ENCODE measurements around the gene TRIOBP. TPM values are rescaled to one million over a fixed set of nuclear protein-coding genes. Genes with fewer than 3 reads are reported as not detected.

The TRIOBP gene
- total and polyA plus RNA-seq, 2 of the 13 experiments (the other 11 are each of a cell fraction or from before 2014, with no cell fraction given): 6.1 to 15.4 TPM

DNA sequence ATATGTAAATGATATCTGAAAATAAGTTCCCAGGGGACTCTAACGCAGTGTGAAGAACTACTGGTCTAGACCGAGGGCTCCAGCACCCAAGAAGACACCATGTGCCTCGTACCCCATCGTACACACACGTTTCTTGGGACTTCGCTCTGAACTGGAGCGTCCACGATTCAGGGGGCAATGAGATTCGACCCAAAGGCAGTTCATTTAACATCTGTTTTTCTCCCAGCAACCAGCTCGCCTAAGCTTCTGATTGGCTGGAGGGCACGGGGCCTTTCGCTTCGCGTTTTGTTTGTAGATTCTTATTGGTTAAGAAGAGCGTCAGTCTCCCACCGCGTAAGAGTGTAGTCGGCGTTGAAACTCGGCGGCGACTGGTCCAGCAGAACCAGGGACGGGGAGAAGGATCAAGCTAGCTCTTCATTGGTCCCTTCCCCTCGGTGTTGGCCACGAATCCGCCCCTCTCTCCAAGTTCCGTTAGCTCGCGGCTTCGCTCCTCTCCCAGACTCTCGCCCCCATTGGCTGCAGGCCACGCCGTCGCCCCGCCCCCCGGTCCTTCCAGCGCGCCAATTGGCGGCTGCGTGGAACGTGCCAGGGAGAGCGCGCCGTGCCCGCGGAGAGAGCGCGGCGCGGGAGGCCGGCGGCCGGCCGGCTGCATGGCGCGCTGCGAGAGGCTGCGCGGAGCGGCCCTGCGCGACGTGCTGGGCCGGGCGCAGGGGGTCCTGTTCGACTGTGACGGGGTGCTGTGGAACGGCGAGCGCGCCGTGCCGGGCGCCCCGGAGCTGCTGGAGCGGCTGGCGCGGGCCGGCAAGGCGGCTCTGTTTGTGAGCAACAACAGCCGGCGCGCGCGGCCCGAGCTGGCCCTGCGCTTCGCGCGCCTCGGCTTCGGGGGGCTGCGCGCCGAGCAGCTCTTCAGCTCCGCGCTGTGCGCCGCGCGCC lies 38.4 kb upstream of the TRIOBP start, which contains the start of gene PDXP (continued):
- no peak for TF ChIP-seq SNRNP70 (IDR thresholded peaks at IDR 0.05; ENCODE audit: low read depth, low read length)
- TF ChIP-seq DMAP1 (CRISPR knock-in tag; IDR thresholded peaks at IDR 0.05): no peak
- TF ChIP-seq, protein P1, sequence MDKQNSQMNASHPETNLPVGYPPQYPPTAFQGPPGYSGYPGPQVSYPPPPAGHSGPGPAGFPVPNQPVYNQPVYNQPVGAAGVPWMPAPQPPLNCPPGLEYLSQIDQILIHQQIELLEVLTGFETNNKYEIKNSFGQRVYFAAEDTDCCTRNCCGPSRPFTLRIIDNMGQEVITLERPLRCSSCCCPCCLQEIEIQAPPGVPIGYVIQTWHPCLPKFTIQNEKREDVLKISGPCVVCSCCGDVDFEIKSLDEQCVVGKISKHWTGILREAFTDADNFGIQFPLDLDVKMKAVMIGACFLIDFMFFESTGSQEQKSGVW (CRISPR knock-in tag; IDR thresholded peaks at IDR 0.05; ENCODE audit: borderline replicate concordance): no peak
- 0 out of 2 replicates have a peak, but pooled peaks have one; percentile 30 for TF ChIP-seq BRD4 (CRISPR knock-in tag; IDR thresholded peaks at IDR 0.05)
- TF ChIP-seq ZNF75D (CRISPR knock-in tag; IDR thresholded peaks at IDR 0.05; ENCODE audit: borderline replicate concordance): no peak
- no peak for TF ChIP-seq KAT7 (CRISPR knock-in tag; IDR thresholded peaks at IDR 0.05; ENCODE audit: borderline replicate concordance)
- TF ChIP-seq ZNF577 (CRISPR knock-in tag; IDR thresholded peaks at IDR 0.05; ENCODE audit: borderline replicate concordance, low read depth): no peak
- TF ChIP-seq NCOR1 (IDR thresholded peaks at IDR 0.05; ENCODE audit: borderline replicate concordance, low read length): peak; percentile 14; the same call in 1 of the 2 replicates
- TF ChIP-seq ATF1 (CRISPR knock-in tag; IDR thresholded peaks at IDR 0.05): peak; percentile 95
- no peak for TF ChIP-seq ZNF432 (CRISPR knock-in tag; IDR thresholded peaks at IDR 0.05; ENCODE audit: borderline replicate concordance)
- TF ChIP-seq ZNF558 (CRISPR knock-in tag; IDR thresholded peaks at IDR 0.05; ENCODE audit: borderline replicate concordance): no peak; the same call in 1 of the 2 replicates
- TF ChIP-seq, protein P2, sequence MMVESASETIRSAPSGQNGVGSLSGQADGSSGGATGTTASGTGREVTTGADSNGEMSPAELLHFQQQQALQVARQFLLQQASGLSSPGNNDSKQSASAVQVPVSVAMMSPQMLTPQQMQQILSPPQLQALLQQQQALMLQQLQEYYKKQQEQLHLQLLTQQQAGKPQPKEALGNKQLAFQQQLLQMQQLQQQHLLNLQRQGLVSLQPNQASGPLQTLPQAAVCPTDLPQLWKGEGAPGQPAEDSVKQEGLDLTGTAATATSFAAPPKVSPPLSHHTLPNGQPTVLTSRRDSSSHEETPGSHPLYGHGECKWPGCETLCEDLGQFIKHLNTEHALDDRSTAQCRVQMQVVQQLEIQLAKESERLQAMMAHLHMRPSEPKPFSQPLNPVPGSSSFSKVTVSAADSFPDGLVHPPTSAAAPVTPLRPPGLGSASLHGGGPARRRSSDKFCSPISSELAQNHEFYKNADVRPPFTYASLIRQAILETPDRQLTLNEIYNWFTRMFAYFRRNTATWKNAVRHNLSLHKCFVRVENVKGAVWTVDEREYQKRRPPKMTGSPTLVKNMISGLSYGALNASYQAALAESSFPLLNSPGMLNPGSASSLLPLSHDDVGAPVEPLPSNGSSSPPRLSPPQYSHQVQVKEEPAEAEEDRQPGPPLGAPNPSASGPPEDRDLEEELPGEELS (CRISPR knock-in tag; IDR thresholded peaks at IDR 0.05): no peak
- TF ChIP-seq NFYC (CRISPR knock-in tag; IDR thresholded peaks at IDR 0.05): peak; percentile 94
- no peak for TF ChIP-seq MED13 (CRISPR knock-in tag; IDR thresholded peaks at IDR 0.05)
- TF ChIP-seq NFATC3 (CRISPR knock-in tag; IDR thresholded peaks at IDR 0.05): no peak
- no peak for TF ChIP-seq ZNF382 (CRISPR knock-in tag; IDR thresholded peaks at IDR 0.05; ENCODE audit: borderline replicate concordance)
- TF ChIP-seq, protein P3, sequence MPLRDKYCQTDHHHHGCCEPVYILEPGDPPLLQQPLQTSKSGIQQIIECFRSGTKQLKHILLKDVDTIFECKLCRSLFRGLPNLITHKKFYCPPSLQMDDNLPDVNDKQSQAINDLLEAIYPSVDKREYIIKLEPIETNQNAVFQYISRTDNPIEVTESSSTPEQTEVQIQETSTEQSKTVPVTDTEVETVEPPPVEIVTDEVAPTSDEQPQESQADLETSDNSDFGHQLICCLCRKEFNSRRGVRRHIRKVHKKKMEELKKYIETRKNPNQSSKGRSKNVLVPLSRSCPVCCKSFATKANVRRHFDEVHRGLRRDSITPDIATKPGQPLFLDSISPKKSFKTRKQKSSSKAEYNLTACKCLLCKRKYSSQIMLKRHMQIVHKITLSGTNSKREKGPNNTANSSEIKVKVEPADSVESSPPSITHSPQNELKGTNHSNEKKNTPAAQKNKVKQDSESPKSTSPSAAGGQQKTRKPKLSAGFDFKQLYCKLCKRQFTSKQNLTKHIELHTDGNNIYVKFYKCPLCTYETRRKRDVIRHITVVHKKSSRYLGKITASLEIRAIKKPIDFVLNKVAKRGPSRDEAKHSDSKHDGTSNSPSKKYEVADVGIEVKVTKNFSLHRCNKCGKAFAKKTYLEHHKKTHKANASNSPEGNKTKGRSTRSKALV (CRISPR knock-in tag; IDR thresholded peaks at IDR 0.05): no peak
- TF ChIP-seq ARHGAP35 (CRISPR knock-in tag; IDR thresholded peaks at IDR 0.05; ENCODE audit: borderline replicate concordance): no peak
- TF ChIP-seq IKZF1 (IDR thresholded peaks at IDR 0.05): no peak
- TF ChIP-seq, protein P4, sequence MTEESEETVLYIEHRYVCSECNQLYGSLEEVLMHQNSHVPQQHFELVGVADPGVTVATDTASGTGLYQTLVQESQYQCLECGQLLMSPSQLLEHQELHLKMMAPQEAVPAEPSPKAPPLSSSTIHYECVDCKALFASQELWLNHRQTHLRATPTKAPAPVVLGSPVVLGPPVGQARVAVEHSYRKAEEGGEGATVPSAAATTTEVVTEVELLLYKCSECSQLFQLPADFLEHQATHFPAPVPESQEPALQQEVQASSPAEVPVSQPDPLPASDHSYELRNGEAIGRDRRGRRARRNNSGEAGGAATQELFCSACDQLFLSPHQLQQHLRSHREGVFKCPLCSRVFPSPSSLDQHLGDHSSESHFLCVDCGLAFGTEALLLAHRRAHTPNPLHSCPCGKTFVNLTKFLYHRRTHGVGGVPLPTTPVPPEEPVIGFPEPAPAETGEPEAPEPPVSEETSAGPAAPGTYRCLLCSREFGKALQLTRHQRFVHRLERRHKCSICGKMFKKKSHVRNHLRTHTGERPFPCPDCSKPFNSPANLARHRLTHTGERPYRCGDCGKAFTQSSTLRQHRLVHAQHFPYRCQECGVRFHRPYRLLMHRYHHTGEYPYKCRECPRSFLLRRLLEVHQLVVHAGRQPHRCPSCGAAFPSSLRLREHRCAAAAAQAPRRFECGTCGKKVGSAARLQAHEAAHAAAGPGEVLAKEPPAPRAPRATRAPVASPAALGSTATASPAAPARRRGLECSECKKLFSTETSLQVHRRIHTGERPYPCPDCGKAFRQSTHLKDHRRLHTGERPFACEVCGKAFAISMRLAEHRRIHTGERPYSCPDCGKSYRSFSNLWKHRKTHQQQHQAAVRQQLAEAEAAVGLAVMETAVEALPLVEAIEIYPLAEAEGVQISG (CRISPR knock-in tag; IDR thresholded peaks at IDR 0.05): peak; percentile 37; the same call in 1 of the 2 replicates
